AG10803 (cell line): ENCODE data around the gene BMERB1.
A peak's percentile ranks its signal among the peaks of the same experiment; 100 is the strongest.
"Not testable (repeated sequence)": the region's sequence is repeated elsewhere in the genome, so short reads cannot be mapped to it uniquely, and the experiment has no call there.

Experiments used
- DNase-seq: peaks from one replicate; pipeline ENCODE4 v3.0.0; 2010; ENCODE audit warnings: low read depth
- H3K4me3 ChIP-seq: 2 replicates; pipeline ENCODE4 v1.5.1; 2011; ENCODE audit warnings: mild to moderate bottlenecking, low read length, control low read depth
- TF ChIP-seq, protein P1 (sequence below): conservative IDR thresholded peaks from 2 replicates; pipeline ENCODE4 v1.5.1; 2011; ENCODE audit warnings: mild to moderate bottlenecking, low read length, control low read depth, inconsistent platforms

BMERB1 gene

DNA sequence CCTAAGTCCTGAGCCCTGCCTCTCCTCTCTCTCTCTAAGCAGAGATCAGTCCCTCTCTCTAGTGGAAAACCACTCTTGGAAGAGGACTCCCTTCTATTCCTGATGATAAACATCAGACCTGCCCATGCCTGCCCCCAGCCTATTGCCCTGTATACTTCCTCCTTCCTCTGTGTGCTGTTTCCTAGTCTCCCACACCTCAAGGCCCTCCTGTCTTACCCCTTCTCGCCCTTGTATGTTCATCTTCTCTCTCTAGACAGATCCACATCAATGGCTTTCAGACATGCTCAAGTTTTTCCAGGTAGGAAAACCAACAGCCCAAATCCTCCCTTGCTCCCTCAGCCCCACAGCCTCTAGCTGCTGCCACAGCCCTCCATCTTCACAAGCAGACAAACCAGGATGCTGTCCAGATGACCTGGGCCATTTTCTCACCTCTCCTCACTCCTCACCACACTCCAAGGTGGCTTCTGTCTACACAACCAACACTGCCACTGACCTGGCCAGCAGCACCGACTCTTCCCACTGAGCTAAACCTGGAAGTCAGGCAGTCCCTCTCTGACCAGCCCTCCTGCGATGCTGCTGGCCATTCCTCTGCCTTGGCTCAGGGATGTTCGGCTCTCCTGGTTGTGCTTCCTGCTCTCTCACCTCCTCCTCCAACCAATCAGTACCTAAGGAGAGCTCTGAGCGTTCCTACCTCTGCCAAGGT is 172.3 kb downstream of the BMERB1 start:
- no peak overlapping the region for H3K4me3 ChIP-seq
- DNase-seq = no peak
- TF ChIP-seq, protein P1, sequence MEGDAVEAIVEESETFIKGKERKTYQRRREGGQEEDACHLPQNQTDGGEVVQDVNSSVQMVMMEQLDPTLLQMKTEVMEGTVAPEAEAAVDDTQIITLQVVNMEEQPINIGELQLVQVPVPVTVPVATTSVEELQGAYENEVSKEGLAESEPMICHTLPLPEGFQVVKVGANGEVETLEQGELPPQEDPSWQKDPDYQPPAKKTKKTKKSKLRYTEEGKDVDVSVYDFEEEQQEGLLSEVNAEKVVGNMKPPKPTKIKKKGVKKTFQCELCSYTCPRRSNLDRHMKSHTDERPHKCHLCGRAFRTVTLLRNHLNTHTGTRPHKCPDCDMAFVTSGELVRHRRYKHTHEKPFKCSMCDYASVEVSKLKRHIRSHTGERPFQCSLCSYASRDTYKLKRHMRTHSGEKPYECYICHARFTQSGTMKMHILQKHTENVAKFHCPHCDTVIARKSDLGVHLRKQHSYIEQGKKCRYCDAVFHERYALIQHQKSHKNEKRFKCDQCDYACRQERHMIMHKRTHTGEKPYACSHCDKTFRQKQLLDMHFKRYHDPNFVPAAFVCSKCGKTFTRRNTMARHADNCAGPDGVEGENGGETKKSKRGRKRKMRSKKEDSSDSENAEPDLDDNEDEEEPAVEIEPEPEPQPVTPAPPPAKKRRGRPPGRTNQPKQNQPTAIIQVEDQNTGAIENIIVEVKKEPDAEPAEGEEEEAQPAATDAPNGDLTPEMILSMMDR = no peak

DNA sequence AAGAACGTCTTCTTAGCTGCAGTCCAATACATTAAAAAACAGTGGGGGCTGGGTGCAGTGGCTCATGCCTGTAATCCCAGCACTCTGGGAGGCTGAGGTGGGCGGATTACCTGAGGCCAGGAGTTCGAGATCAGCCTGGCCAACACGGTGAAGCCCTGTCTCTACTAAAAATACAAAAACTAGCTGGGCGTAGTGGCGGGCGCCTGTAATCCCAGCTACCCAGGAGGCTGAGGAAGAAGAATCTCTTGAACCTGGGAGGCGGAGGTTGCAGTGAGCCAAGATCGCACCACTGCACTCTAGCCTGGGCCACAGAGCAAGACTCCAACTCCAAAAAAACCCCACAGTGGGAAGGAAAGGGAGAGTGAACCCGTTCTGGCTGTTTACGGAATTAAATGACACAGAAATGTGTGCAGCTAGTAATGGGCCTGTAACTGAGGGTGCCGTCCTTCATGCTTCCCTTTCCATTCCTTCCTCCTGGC is 172.9 kb downstream of the BMERB1 start:
- not testable (repeated sequence) for DNase-seq, H3K4me3 ChIP-seq

DNA sequence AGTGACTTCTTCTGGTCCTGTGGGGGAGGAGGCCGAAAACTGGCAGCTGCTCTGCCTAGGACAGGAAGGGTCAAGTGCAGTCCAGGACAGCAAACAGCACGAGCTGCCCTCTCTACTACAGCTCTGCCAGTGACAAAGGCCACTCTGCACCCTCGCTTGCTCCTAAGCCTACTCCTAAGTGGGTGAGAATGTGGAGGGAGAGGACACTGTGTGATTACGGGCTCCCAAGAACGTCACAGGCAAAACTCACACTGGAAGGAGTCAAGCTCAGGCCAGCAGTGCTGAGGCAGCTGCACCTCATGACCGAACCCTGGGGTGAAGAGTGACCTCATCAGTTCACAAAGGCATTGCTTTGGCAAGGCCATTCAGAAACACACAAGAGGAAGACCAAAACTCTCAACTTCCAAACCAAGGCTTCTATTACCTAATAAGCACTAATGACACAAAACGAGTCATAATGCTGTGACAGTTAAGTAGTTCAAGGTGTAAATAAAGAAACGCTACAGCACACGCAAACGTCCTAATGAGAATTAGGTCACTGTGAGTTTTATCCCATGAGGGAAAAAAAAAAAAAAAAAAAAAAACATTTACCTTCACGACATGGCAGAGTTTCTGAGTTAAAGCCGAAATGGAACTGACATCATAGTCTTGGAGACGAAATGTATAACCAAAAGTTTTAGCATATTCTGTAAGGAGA is 173.5 kb downstream of the BMERB1 start:
- no peak for DNase-seq
- TF ChIP-seq, protein P1 = no peak
- no peak overlapping the region for H3K4me3 ChIP-seq

DNA sequence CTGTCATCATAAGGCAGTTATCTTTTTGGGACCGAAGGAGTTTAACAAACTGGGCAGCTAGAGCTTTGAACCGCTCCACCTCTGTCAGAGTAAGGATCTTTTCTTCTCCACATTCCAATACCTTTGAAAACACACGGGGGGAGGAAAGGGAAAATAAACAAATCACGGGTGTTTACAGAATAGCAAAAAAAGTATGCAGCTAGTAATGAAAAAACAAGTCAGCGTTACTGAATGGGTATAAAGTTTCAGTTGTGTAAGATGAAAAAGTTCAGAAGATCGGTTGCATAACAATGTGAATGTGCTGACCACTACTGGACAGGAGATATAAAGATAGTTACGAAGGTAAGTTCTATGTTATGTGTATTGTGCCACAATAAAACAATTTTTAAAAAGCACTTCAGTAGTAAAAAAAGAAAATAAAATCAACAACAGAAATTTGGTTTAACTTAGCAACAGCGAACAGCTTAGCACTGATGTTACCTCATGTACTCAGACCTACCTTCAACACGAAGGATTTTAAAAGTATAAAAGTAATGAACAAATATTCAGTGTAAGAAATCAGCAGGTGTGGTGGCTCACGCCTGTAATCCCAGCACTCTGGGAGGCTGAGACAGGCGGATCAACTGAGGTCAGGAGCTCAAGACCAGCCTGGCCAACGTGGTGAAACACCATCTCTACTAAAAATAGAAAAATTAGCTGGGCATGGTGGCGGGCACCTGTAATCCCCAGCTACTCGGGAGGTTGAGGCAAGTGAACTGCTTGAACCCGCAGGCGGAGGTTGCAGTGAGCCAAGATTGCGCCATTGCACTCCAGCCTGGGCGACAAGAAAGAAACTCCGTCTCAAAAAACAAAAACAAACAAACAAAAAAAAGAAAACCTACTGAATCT is 174.3 kb downstream of the BMERB1 start:
- TF ChIP-seq, protein P1 = no peak
- no peak overlapping the region for H3K4me3 ChIP-seq
- DNase-seq = no peak

DNA sequence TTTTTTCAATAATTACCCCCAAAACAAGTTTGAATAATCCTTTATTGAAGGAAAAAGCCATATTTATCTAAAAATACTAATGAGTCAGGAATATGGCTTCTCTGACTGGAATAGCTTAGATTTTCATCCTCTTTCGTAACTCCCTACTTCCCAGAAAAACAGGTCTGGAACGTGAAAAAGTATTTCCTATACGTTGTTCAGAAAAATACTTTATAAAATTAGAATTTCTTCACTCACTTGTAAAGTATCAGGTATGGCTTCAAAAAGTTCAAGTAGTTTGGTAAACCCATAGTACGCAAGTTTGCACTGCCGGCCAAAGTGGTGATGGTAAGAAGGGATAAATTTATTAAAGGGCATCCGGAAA is 174.9 kb downstream of the BMERB1 start:
- H3K4me3 ChIP-seq = no peak overlapping the region
- TF ChIP-seq, protein P1 = no peak

DNA sequence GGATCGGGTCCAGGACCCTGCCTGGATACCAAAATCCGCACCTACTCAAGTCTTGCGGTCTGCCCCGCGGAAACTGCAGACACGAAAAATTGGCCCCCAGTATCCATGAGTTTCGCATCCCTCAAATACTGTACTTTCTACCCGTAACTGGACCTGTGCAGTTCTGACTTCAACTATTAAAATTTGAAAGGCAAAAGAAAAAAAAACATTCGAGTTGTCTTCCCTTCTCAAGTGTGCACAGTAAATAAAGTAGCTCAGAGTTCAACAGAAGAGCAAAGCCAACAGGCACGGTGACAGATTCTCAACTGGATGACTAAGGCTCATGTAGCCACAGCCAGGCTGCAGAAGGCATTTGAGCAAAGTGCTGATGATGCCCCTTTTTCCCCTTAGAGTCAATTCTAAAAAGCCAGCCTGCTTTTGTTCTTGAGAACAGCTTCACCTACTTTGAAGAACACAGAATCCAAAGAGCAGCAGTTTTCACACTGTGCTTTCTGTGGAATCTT is 176.0 kb downstream of the BMERB1 start:
- peak; percentile 26 for DNase-seq
- TF ChIP-seq, protein P1 = no peak
- no peak overlapping the region for H3K4me3 ChIP-seq

More for the DNA sequence above, 174.9 kb downstream of the BMERB1 start:
- DNase-seq = no peak

DNA sequence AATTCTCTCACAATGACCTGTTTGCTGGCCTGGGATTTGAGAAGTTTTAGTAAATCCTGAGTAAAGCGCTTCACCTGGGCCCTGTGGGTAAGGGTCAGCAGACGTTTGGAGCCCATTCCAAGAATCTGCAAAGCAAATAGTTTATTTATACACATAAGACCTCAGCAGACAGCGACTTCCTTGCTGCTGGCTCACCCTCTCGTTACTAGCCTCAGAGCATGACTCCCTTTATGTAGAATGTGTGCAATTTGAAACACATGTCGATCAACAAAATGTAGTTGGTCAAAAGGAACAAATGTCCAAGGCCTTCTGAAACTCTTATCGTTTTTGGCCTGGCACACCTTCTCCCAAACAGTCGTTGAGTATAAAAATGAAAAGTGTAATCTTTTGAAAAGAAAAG is 177.2 kb downstream of the BMERB1 start:
- no peak overlapping the region for H3K4me3 ChIP-seq
- TF ChIP-seq, protein P1 = no peak
- peak; percentile 25 for DNase-seq
